GM18502 (cell line): ENCODE results near the gene FOSL1.

Source experiments
- ATAC-seq: cut with Tn5 transposase; IDR thresholded peaks from one replicate; pipeline ENCODE4 v1.9.1; 2021; ENCODE audit warnings: mild to moderate bottlenecking; ENCODE audit not compliant: unreplicated experiment, poor library complexity

The FOSL1 gene

GRCh38 chr11:65883058-65883761 is 17.0 kb downstream of the FOSL1 start:
- ATAC-seq = no peak

GRCh38 chr11:65882120-65883057 is 17.8 kb downstream of the FOSL1 start:
- no peak for ATAC-seq

- ATAC-seq = no peak
These were observed 19.3 kb downstream of the FOSL1 start for GRCh38 chr11:65880844-65881421.

GRCh38 chr11:65880027-65880426 is 20.2 kb downstream of the FOSL1 start:
- ATAC-seq = no peak

DNA sequence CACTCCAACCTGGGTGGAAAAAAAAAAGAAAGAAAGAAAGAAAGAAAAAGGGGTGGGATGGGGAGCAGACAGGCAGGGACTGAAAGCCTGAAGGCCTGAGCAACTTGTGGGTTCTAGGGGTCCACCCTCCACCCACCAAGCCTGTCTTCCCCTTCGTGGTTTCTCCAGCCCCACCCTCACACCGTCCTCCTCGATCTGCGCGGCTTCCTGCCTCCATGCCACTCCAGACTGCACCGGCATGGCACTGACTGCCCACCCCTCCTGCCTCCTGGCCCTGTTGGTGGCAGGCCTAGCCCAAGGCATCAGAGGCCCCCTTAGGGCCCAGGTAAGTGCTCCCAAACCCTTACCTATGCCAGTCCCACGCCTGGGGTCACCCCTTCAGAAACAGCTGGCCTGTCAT is 20.6 kb downstream of the FOSL1 start, which contains the start of gene CTSW:
Gene CTSW, plus strand, starts transcription at position 221 of the 400 bp plus-strand sequence. Its CDS starts 18 bp downstream, at position 239.
- no peak for ATAC-seq

DNA sequence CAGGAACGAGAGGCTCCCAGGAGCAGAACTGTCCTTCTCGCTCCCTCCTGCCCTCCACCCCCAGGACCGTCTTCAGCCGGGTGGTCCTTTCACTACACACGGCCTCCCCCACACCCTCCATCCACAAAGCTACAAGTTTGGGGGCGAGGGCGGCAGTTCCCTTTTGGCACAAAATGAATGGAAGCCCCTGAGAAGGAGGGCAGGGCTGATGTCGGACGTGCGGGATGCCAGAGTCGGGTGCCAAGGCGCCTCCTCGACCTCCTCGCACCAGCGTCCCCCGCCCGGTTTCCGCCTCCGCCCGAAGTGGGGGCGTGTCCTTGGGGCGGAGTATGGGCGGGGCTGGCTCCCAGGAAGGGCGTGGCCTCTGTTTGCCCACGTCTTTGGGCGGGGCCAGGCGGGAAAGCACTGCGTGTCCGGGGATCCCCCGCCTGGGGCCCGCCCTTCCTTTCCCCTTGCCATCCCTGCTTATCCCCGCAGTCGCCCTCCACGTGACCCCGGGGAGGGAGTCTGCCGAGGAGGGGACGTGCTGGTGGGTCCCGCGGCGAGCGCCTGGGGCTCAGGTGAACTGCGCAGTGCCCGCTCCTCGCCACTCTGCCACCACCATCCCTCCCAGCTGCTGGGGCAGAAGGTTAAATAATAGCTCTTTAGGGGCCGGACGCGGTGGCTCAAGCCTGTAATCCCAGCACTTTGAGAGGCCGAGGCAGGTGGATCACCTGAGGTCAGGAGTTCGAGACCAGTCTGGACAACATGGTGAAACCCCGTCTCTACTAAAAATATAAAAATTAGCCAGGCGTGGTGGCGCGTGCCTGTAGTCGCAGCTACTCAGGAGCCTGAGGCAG is 26.7 kb downstream of the FOSL1 start:
- peak; percentile 81 for ATAC-seq

- no peak for ATAC-seq
These were observed 27.4 kb downstream of the FOSL1 start, which contains the start of gene EFEMP2 for GRCh38 chr11:65872586-65873317. Gene EFEMP2, minus strand, starts transcription at chr11:65872800. Its CDS starts 446 bp downstream, at chr11:65872354.

DNA sequence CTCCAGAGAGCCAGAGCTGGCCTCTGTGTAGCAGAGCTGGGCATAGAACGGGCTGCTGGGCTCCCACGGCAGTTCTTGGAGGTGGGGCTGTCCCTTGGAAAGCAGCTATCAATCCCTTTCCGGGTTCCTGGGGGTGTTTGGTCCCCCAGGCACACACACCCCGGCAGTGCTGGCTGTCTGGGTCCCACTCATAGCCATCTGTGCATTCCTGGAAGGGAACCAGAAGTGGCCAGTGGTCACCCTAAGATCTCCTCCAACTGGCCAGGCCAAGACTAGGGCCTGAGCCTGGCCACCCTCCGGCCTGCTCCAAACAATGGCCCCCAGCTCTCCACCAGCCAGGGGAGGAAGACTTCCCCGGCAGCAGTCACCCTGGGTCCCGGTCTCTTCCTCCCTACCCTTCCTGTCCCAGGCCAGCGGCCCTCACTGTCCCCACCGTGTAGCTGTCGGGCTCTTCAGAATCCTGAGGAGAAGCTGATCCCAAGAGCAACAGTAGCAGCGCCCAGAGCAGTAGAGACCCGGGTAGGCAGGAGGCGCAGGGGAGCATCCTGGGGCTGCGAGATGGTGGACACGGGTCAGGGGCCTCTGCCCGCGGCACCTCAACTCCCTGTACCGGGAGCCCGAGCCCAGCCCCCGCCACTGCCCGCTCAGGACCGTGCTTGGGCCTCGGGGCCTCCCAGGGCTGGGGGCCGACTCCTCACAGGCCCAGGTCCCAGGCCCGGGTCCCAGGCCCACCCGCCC is 28.2 kb downstream of the FOSL1 start:
- no peak for ATAC-seq

GRCh38 chr11:65870706-65871681 is 29.2 kb downstream of the FOSL1 start:
- no peak for ATAC-seq

- ATAC-seq = no peak
These were observed 29.9 kb downstream of the FOSL1 start for GRCh38 chr11:65870307-65870658.

GRCh38 chr11:65869643-65870306 is 30.4 kb downstream of the FOSL1 start:
- no peak for ATAC-seq

GRCh38 chr11:65868907-65869306 is 31.3 kb downstream of the FOSL1 start:
- no peak for ATAC-seq

DNA sequence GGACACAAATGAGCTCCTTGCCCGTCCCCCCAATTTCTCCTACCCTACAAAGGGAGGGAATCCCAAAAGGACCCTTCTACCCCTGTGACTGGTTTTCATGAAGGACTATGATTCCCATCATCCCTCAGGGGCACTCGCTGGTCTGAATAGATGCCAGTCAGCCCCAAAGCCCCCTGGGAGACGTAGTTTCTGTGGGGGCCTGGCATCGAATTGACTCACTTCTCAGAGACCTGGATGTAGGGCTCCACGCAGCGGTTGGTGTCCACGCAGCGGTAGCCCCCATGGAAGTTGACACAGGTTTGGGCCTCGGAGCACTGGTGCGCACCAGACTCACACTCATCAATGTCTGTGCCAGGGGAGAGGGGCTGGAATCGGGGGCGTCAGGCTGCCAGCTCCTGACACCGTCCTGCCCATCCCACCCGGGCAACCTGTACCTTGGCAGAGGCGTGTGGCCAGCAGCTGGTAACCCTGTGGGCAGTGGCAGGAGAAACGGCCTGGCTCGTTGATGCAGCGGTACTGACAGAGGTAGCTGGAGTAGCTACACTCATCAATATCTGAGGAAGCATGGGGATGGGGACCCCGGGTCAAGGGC is 32.0 kb downstream of the FOSL1 start:
- ATAC-seq = no peak

DNA sequence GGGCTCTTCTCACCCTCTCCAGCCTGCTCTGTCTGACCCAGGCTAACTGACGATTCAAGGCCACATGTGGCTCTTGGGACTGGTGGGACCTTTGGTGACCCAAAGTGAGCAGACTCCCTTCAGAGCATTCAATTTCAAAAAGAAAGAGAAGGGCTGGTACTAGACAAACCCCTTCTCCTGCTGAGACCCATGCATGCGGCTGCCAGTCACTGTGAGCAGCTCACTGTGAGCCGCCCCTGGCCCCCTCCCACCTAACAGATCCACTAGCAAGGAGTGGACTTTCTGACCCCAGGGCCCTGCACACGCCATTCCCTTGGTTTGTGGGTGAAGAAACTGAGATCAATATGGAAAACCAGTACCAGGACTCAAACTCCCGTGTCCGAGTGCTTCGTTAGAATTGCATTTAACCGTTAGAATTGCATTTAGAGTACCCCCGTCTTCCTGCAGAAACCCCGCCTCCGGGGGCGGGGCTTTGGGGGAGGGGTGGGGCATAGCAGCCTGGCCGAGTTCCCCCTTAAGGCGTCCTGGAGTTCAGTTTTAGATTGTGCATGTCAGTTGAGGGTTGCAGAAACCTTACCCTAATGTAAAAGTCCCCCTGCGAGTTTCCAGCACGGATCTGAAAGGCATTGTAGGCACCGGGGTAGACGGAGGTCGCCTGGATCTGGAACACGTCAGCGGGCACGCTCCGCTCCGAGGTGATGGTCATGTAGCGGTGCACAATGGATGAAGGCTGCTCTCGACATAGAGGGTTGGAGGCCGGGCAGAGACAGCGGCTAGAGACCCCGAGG is 32.7 kb downstream of the FOSL1 start:
- ATAC-seq = no peak

GRCh38 chr11:65866509-65867283 is 33.5 kb downstream of the FOSL1 start:
- no peak for ATAC-seq
